Epithelial cell of esophagus (primary cell): ENCODE results near the gene LRRTM1.

Experiments used
- DNase-seq: peaks from one replicate; pipeline ENCODE4 v3.0.0; 2010; ENCODE audit warnings: low read depth
- H3K4me3 ChIP-seq: 2 replicates; pipeline ENCODE4 v1.5.1; 2011; ENCODE audit warnings: mild to moderate bottlenecking, low read length, control low read depth
- TF ChIP-seq, protein P1 (sequence below): IDR thresholded peaks from 2 replicates; pipeline ENCODE4 v1.5.1; 2011; ENCODE audit warnings: low read depth, mild to moderate bottlenecking, low read length, control low read depth, inconsistent platforms; ENCODE audit not compliant: insufficient read depth; ENCODE audit errors: missing control alignments

LRRTM1 gene

DNA sequence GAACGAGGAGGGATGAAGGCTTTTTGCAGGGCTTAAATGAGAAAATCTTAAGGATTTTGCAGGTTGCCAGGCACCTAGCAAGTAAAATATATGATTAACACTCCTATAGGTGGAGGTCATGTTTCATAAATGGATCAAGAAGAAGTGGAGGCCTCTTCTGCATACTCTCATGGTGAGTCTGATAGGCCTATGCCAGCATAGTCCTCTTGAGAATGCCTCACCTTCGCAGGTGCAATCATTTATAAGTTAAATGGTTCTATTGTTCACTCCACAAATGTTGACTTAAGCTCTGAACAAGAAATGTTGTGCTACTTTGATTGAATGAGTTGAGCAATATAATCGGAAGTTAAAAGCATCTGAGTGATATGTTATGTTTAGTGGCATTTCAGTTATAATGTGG lies 12.1 kb downstream of the LRRTM1 start:
- H3K4me3 ChIP-seq, result no peak overlapping the region
- no peak for DNase-seq
- TF ChIP-seq, protein P1, sequence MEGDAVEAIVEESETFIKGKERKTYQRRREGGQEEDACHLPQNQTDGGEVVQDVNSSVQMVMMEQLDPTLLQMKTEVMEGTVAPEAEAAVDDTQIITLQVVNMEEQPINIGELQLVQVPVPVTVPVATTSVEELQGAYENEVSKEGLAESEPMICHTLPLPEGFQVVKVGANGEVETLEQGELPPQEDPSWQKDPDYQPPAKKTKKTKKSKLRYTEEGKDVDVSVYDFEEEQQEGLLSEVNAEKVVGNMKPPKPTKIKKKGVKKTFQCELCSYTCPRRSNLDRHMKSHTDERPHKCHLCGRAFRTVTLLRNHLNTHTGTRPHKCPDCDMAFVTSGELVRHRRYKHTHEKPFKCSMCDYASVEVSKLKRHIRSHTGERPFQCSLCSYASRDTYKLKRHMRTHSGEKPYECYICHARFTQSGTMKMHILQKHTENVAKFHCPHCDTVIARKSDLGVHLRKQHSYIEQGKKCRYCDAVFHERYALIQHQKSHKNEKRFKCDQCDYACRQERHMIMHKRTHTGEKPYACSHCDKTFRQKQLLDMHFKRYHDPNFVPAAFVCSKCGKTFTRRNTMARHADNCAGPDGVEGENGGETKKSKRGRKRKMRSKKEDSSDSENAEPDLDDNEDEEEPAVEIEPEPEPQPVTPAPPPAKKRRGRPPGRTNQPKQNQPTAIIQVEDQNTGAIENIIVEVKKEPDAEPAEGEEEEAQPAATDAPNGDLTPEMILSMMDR, result no peak

GRCh38 chr2:80291656-80292055 lies 12.9 kb downstream of the LRRTM1 start:
- DNase-seq, result no peak
- TF ChIP-seq, protein P1, result no peak
- no peak overlapping the region for H3K4me3 ChIP-seq

- H3K4me3 ChIP-seq, result no peak overlapping the region
- DNase-seq, result no peak
- TF ChIP-seq, protein P1, result peak; percentile 7
These were observed 16.0 kb downstream of the LRRTM1 start for GRCh38 chr2:80288576-80288975.

DNA sequence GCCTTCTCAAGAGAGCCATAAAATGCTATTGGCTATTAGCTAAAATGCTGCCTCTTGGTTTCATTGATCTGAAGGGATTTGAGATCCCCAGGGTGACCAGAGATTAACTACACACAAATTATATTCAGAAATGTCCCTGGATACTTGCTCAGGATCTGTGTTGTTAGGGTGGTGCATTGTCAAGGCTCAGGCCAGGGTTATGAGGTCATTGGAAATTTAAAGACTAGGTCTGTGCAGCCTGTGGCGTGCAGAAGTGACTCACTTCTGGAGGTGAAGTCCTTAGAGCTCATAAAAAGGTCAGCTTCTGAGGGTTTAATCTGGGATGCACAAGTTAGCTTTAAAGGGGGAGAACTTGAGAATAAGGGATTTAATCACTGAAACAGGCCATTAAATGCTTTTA lies 23.5 kb downstream of the LRRTM1 start:
- DNase-seq, result no peak
- no peak overlapping the region for H3K4me3 ChIP-seq
- TF ChIP-seq, protein P1, result no peak

GRCh38 chr2:80280598-80280997 lies 24.0 kb downstream of the LRRTM1 start:
- DNase-seq, result no peak
- H3K4me3 ChIP-seq, result no peak overlapping the region
- TF ChIP-seq, protein P1, result no peak

- TF ChIP-seq, protein P1, result no peak
- DNase-seq, result no peak
- no peak overlapping the region for H3K4me3 ChIP-seq
These were observed 34.7 kb downstream of the LRRTM1 start for GRCh38 chr2:80269806-80270205.

- no peak for DNase-seq
- no peak overlapping the region for H3K4me3 ChIP-seq
- TF ChIP-seq, protein P1, result no peak
These were observed 38.3 kb downstream of the LRRTM1 start for GRCh38 chr2:80266231-80266630.
